HG03565 (cell line): ENCODE measurements around the gene FAM20B.

Source experiments
- ATAC-seq: cut with Tn5 transposase; IDR thresholded peaks from one replicate; pipeline ENCODE4 v1.9.1; 2021; ENCODE audit warnings: mild to moderate bottlenecking, moderate library complexity; ENCODE audit not compliant: unreplicated experiment

Gene FAM20B

DNA sequence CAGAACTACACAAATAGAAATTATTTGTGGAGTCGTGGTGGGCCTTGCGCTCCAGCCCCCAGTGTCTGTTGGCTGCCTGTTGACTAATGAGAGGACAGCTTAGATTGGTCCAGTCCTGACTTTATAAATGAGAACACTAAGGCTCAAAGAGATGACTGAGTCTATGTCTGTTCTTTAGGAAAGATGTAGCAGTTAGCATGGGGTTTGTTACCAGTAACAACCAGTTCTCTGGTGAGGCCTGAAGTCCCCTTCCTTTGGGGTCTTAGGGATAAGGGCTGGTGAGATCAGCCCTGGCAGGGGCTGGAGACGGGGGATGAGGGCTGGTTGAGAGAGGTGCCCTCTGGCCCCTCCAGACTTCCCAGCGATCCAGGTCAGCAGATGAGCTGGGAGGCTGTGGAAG, 65.2 kb downstream of the FAM20B start:
- no peak for ATAC-seq

DNA sequence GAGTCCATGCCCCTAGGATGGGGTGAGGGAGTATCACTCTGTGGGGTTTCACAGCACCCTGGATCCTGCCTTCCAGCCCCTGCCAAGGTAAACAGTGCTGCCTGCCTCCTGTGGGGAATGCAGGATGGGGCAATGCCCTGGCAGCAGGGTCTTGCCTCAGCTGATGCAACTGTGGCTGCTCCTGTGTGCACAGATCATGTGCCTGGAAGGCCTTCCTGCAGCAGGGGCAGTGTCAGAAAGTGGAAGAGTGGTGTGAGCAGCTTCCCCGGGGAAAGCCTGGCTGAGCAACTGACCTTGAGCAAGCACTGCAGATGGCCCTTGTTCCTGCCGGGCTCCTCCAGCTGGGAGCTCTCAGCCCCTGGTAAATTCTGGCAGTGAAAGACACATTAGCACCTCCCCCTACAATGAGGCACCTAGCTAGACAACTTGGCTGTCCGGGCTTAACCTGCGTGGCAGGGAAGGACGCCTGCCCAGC, 66.0 kb downstream of the FAM20B start:
- ATAC-seq: no peak

DNA sequence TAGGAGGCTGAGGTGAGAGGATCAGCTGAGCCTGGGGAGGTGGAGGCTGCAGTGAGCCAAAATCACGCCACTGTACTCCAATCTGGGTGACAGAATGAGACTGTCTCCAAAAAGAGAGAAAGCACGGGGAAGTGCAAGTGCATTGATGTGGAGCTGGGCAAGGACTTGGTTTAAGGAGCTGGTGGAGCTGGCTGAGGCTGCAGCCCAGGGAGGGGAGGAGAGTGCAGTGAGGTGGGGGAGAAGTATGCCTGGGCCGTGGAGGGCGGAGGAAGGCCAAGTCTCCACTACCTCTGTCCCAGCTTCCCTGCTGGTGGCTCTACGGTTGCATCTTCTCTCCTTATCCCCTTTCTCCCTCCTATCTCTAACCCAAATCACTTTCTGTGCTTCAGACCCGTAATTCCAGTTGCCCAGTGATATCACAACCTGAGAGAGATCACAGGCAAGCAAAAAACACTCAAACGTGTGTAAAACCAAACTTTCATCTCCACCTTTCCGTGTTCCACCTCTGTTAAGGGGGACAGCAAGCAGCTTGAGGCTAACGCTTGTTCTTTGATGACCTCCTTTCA, 67.3 kb downstream of the FAM20B start:
- ATAC-seq: no peak

DNA sequence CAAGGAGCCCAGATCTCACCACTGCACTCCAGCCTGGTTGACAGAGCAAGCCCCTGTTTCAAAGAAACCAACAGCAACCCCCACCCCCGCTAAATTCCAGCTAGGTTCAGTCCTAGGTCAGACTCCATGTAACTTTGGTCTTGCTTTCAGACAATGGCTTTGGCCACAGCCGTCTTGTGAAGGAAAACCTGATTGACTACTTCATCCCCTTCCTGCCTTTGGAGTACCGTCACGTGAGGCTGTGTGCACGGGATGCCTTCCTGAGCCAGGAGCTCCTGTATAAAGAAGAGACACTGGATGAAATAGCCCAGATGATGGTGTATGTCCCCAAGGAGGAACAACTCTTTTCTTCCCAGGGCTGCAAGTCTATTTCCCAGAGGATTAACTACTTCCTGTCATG, 69.1 kb downstream of the FAM20B start:
- ATAC-seq: no peak

DNA sequence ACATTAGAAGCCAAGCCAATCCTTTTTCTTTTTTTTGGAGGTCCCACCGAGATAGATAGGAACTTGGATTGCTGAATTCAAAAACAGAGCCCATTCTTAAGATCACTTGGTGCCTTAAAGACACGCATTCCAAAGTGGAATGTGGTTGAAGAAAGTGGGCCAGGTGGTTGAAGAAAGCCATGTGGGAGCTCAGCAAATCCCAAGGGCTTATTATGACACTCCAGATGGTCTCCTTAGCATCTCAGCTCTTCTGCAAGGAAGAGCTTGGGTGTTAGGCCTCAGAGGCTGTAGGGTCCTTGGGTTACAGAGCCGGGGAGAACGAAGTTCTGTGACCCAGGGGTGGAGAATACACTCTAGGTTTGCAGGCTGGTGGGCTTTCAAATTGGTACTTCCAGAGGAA, 69.7 kb downstream of the FAM20B start:
- no peak for ATAC-seq

DNA sequence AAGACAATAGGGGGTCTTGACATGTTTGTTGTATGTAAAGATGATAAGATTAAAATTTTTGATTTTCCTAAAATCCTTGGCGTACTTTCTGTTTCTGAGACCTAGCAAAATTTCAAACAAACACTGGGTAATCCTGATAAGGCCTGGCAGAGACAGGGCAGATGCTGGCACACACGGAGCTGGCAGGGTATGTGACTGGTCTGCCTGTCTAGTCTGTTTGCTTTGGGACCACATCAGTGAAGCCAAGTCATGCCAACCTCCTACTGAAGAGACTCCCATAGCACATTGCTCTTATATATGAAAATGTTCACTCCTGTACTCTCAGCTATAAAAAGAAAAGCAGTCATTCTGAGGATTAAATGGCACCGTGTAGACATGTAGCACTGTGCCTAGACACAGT, 70.2 kb downstream of the FAM20B start:
- ATAC-seq: no peak

DNA sequence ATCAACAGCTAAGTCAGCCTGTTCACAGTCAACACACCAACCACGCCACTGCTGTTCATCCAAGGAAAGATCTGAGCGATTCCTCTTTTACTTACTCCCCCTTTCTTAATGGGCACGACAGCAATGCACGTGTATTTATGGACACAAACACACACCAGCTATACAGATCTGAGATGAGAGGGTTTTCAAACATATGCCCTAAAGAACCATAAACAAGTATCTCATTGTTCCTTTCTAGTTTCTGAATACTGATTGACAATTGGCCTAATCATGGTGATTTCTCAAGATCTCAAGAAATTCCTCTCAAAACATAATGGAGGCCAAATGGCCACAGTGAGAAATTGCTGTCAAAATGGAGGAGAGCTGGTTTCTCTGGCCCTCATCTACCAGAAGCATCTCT, 74.2 kb downstream of the FAM20B start:
- no peak for ATAC-seq

DNA sequence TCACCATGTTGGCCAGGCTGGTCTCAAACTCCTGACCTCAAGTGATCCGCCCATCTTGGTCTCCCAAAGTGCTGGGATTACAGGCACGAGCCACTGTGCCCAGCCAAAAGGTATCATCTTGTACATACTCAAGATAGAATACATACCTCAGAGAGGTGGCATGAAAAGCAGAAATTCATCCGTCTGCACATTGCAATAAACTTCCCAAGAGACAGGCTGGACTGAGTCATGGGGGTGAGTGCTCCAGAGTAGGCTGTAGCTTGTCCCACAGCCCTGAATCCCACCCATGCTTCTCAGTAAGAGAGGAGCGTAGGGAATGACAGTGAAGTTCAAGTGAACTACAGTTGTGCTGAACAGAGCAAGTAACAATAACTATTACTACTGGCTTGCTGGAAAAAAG, 75.9 kb downstream of the FAM20B start:
- ATAC-seq: no peak

DNA sequence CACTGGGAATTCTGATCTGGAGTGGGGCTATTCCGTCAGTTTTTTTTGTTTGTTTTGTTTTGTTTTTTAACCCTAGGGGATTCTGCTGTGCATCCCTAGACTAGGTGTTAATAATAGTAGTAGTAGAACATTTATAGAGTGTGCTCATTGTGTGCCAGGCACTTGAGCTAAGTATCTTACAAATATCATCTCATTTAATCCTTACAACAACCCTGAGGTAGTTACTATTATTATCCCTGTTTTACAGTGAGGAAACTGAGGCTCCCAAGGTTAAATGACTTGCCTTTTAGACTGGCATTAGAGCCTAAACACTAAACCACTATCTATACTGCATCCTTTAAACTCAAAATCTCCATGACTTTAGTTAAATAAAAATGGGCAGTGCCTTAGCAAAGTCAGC, 78.3 kb downstream of the FAM20B start:
- ATAC-seq: no peak

DNA sequence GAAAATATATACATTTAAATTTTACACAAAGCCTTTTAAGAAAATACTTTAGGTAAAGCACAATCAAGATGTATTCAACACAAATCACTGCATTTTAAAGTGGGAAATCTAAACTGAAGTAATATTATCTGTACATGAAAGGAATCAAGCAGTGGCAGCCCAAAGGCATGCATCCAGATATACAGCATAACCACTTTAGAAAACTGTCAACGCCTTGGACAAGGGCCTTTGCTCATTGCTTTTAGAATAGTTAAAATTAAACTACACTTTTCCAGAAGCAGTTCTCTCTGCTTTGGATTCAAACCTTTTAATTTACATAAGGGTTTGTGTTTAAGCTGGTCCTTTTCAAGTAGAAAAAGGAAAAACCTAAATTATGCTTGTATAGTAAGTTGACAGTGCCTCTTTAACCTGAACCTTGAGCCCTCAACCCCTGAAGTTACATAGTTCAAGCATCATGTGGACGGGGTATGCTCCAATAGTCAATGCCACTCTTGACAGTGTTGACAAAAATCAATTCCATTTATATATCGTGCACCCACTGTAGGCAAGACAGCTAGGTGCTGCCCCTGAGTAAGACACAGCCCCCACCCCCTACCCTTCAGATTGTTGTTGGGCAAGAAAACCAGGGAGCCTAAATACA, 79.0 kb downstream of the FAM20B start:
- no peak for ATAC-seq

DNA sequence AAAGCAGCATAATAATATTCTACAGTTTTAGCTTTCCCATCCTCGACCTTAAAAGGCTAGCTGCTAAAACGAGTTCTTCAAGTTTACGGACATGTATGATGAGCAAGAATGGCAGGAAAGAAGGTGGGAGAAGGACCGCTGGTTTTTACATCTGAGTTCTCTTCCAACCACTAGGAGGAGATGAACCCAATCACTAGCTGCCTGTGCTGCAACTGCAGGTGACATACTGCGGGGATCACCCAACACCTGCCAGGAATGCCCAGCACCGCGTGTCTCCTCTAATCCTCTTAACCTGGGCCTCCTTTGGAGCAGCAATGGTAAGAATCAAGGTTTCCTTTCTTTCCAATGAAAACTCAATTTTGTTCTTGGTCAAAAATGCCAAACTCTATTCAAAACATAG, 79.7 kb downstream of the FAM20B start:
- no peak for ATAC-seq

DNA sequence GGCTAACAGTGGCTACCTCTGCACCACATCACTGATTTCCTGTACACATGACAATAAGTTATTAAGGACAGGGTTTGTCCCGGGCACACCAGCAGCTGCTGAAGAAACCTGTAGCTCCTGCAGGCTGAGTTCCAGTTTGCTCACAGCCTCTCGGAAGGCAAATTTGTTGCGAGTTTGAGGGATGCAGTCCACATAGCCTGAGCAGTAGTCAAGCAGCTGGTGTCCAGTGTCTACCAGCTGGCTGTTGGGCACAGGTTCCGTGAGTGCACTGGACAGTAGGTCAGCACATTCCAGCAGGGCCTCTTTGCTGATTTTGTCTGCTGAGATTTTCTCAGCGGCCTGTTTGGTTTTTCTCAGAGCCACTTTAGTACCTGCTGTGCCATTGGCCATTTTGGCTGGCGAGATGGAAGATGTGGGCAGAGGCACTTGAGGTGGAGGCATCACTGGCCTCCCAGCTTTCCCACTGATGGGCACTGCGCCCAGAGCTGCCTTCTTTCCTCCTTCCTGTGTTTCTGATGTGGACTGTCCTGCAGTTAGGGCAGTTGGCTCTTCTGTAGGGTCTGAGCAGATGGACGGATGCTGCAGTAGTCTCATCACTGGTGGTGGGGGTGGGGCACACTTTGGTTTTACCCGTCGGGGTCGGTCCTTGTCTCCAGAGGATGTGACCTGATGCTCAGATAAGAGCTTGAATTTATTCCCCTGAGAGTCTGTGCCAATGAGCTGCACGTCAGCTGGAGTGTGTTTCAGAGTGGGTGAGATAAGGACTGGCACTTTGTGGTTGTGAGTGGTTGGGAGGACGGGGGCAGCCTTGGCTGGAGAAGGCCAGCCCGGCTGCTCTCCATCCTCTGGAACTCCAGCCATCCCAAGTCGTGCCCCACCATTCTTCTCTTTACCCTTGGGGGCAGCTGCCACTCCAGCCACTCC, 82.3 kb downstream of the FAM20B start:
- no peak for ATAC-seq

DNA sequence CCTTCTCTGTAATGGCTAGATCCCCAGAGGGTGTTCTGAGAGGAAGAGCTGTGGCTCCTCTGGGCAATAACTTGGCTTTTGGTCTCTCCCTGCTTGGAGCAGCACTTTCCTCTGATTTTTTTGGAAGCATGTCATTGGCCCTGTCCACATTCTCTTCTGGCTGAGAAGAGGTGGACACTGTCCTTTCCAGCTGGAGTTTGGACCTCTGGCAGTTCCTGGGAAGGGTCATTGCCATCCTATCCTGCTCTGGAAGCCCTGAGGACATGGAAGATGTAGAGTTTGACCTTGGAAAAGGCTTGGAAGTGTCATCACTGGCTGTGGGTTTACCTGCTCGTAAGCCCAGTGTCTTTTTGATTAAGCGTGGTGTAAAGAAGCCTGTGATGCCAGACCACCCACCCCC, 83.0 kb downstream of the FAM20B start:
- ATAC-seq: no peak

DNA sequence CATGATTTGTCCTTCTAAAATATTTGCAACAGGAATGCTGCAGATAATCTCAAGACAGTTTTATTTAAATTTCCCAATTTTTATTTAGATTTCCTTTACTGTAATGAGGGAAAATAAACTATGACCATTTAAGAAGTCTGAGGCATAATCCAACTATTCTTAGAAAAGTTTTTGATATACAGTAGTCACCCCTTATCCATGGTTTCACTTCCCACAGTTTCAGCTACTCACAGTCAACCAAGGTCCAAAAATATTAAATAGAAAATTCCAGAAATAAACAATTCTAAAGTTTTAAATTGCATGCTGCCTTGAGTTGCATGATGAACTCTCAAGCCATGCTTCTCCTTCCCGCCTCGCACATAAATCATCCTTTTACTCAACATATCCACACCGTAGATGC, 89.5 kb downstream of the FAM20B start:
- no peak for ATAC-seq

DNA sequence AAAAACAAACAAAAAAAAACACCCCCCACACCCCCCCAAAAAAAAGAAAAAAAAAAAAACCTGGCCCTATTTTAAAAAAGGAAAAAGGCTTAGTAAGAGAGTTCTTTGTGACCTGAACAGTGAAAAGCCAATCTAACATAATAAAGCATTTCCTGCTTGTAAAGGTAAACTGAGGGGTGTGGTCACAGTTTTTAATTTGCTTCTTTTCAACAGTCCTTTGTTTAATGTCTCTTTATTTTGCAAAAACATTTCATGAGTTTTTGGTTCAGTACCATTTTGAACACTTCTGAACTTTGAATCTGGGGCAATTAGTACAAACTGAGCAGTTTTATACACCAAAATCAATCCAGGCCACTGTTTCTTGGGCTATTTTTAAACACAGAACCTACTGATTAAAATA, 93.8 kb downstream of the FAM20B start:
- ATAC-seq: no peak

DNA sequence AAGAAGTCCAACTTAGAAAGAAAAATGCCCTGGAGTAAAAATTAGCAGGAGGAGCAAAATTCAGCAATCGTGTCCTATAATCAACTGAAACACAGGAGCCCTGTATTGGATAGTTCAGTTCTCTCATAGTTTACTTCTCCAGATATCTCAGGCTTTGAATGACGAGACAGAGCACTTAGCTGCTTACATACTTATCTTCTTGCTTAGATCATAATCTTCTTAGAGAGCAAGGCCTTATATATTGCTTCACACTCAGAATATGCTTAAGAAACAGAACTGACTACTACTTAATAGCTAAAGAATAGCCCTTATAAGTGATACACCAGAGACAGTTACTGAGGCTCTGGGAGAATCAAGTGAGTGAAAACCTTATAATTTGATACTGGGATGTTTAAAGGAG, 95.0 kb downstream of the FAM20B start:
- no peak for ATAC-seq

DNA sequence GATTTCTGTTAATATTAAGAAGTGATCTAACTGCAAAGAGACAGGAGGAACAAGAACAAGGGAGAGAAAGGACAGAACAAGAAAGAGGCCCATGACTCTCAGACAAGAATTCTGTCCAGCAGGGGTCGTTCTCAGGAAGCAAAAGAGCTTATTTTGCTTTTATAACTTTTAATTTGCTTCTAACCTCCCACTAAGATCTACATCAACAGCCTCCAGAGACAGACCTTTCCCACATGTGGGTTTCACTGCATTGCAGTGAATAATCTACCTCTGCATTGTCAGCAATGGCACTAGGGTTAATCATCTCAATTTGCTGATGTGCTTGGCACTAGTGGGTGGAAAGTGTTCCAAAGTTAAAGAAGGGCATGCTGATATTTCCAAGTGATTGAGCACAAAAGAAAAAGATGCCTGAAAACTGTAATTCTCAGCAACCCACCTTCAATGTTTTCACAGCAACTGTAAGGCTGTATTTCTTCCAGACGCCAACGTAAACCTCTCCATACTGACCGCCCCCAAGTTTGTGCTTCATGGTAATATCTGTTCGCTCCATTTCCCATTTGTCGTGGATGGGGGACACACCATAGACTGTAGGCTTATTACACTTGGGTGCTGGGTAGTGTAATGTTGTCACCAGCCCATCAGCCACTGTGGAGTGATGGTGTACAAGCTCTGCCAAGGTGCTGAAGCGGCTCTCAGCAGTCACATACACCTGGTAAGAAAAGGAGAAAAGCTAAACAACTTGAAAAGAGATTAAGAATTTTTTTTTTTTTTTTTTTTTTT, 95.7 kb downstream of the FAM20B start:
- no peak for ATAC-seq

DNA sequence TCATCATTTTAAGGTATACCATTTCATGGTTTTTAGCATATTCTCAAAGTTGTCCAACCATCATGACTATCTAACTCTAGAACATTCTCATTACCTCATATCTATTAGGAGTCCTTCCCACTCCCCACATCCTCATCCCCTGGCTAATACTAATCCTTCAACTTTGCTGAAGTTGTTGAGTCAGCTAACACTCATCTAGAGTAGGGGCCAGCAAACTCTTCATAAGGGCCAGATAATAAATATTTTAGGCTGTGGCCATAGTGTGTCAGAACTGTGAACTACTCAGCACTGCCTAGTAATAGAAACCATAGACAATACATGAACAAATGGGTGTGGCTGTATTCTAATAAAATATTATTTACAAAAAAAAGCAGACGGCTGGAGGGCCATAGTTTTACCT, 99.2 kb downstream of the FAM20B start:
- ATAC-seq: no peak
